Erythroblast (primary cell): ENCODE data around the gene MN1.
"Not testable (repeated sequence)": the region's sequence is repeated elsewhere in the genome, so short reads cannot be mapped to it uniquely, and the experiment has no call there.

Source experiments
- DNase-seq, 2 experiments: peaks; one replicate each; lab custom pipeline; 2025; lab: John Stamatoyannopoulos, UW
- GATA1 ChIP-seq: IDR thresholded peaks from 2 replicates; pipeline ENCODE4 v1.6.1; 2011; ENCODE audit warnings: low read depth, mild to moderate bottlenecking, control low read depth, low read length, moderate library complexity
- POLR2A ChIP-seq: IDR thresholded peaks from 2 replicates; pipeline ENCODE4 v1.6.1; 2011; ENCODE audit warnings: mild to moderate bottlenecking, low read length

The MN1 gene

GRCh38 chr22:27749597-27750225, 51.8 kb downstream of the MN1 start:
- no peak for DNase-seq
- TF ChIP-seq POLR2A (no peak), GATA1 (no peak)

GRCh38 chr22:27748751-27749191, 52.8 kb downstream of the MN1 start:
- TF ChIP-seq POLR2A (no peak), GATA1 (no peak)
- no peak for DNase-seq

GRCh38 chr22:27748349-27748748, 53.2 kb downstream of the MN1 start:
- DNase-seq: no peak

GRCh38 chr22:27747396-27748221, 53.9 kb downstream of the MN1 start:
- peak in 1 of 2 experiments; percentile 39 for DNase-seq
- TF ChIP-seq GATA1 (no peak), POLR2A (no peak)

More at GRCh38 chr22:27748349-27748748, 53.2 kb downstream of the MN1 start:
- no peak for TF ChIP-seq GATA1
- no peak for TF ChIP-seq POLR2A

GRCh38 chr22:27746918-27747317, 54.6 kb downstream of the MN1 start:
- TF ChIP-seq POLR2A: no peak
- TF ChIP-seq GATA1: no peak
- DNase-seq: no peak

GRCh38 chr22:27745809-27746208, 55.7 kb downstream of the MN1 start:
- no peak for DNase-seq
- TF ChIP-seq GATA1: no peak
- no peak for TF ChIP-seq POLR2A

GRCh38 chr22:27745154-27745553, 56.4 kb downstream of the MN1 start:
- DNase-seq: no peak
- TF ChIP-seq GATA1 (no peak), POLR2A (no peak)

- not testable (repeated sequence) for DNase-seq
Measured at GRCh38 chr22:27744078-27744477, 57.5 kb downstream of the MN1 start.

GRCh38 chr22:27740202-27740748, 61.3 kb downstream of the MN1 start:
- TF ChIP-seq POLR2A: no peak
- no peak for TF ChIP-seq GATA1
- DNase-seq: no peak

GRCh38 chr22:27737521-27737920, 64.0 kb downstream of the MN1 start:
- DNase-seq: no peak

GRCh38 chr22:27734066-27734465, 67.5 kb downstream of the MN1 start:
- no peak for DNase-seq
- TF ChIP-seq POLR2A: no peak
- TF ChIP-seq GATA1: no peak

More at GRCh38 chr22:27737521-27737920, 64.0 kb downstream of the MN1 start:
- no peak for TF ChIP-seq POLR2A
- no peak for TF ChIP-seq GATA1

GRCh38 chr22:27732841-27733240, 68.7 kb downstream of the MN1 start:
- DNase-seq: no peak

GRCh38 chr22:27732391-27732790, 69.2 kb downstream of the MN1 start:
- TF ChIP-seq POLR2A (no peak), GATA1 (no peak)
- DNase-seq: no peak

More at GRCh38 chr22:27732841-27733240, 68.7 kb downstream of the MN1 start:
- no peak for TF ChIP-seq GATA1
- no peak for TF ChIP-seq POLR2A

GRCh38 chr22:27731621-27732020, 69.9 kb downstream of the MN1 start:
- TF ChIP-seq POLR2A: no peak
- no peak for TF ChIP-seq GATA1
- DNase-seq: no peak
